HUES64 (cell line): ENCODE measurements around the gene RBM20.

Experiments
- H3K27ac ChIP-seq: 2 replicates; pipeline ENCODE4 v1.7.0; 2013; ENCODE audit warnings: low read depth, low read length, inconsistent platforms
- H3K27me3 ChIP-seq: 2 replicates; pipeline ENCODE4 v1.6.1; 2013; ENCODE audit warnings: mild to moderate bottlenecking, low read length; ENCODE audit not compliant: insufficient read depth
- H3K36me3 ChIP-seq: 2 replicates; pipeline ENCODE4 v1.6.1; 2013; ENCODE audit warnings: mild to moderate bottlenecking, low read length; ENCODE audit not compliant: insufficient read depth
- H3K4me1 ChIP-seq: 2 replicates; pipeline ENCODE4 v1.6.1; 2013; ENCODE audit warnings: mild to moderate bottlenecking, low read length, moderate library complexity; ENCODE audit not compliant: insufficient read depth
- H3K4me3 ChIP-seq: 2 replicates; pipeline ENCODE4 v1.5.1; 2013; ENCODE audit warnings: mild to moderate bottlenecking, low read length, moderate library complexity
- H3K9ac ChIP-seq: 2 replicates; pipeline ENCODE4 v1.6.1; 2013; ENCODE audit warnings: mild to moderate bottlenecking, low read depth, low read length
- H3K9me3 ChIP-seq: 2 replicates; pipeline ENCODE4 v1.6.1; 2013; ENCODE audit warnings: low read depth, low read length; ENCODE audit not compliant: insufficient read depth
- WGBS: fragments of 150-250, 120-280 bp; methylation state at CpG from one replicate; pipeline ENCODE4 v1.1.7; 2013; ENCODE audit warnings: missing lambda C conversion rate; 5-methylcytosine and 5-hydroxymethylcytosine counted together

Gene RBM20

DNA sequence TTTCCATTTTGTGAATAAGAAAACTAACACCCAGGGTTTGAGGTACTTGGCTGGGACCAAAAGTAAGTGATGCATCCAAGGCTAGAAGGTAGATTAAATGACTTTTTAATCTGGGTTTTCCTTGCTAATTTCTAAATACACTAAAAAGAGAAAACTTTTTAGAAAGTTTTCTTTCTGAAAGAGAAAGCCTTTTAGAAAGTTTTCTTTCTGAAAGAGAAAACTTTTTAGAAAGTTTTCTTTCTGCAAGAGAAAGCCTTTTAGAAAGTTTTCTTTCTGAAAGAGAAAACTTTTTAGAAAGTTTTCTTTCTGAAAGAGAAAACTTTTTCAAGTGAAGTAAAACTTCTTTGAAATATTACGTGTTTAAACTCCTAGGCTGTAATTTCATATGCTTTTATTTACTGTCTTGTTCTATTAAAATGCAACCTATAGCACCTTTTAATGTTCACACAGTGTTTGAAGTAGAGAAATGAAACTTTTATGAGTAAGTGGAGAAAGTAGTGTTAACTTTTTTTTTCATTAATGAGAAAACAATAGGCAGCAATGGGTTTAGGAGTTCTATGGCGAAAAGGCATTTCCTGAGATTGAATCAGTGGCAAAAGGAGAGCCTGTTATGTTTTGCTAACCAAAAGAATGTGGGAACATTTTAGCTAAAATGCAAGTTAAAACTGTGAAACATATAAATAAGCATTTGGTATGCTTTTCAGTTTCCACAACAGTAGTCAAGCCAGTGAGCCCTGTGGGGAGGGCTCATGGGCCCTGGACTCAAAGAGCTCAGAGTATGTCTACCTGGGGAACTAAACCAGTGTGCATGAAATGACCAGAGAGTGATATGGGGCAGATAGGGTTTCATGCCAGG, 103.7 kb downstream of the RBM20 start:
- H3K4me1 ChIP-seq: no peaks in the 10 kb centered on the region
- H3K4me3 ChIP-seq: no peak overlapping the region
- no peak overlapping the region for H3K27ac ChIP-seq
- H3K9me3 ChIP-seq: peaks cover 11% of the 10 kb centered on the region; the same call in 1 of the 2 replicates
- H3K9ac ChIP-seq: no peak overlapping the region
- no peaks in the 10 kb centered on the region for H3K27me3 ChIP-seq
- no peaks in the 10 kb centered on the region for H3K36me3 ChIP-seq
- 90% methylated on average over 1 of the region's 2 CpGs for WGBS

DNA sequence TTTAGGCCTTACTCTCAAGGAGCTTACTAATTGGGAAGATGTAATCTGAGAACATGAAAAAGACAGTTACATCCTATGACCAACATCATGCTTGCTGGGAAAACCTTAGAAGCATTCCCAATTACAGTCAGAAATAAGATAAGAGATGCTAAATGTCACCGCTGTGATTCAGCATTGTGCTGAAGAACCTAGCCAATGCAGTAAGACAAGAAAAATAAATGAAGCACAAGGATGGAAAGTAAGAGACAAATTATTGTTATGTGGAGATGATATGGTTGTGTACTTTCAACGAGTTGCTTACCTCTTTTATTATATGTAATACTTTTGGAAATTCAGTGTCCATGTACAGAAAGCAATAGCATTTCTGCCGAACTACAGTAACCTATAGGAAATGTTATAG, 104.8 kb downstream of the RBM20 start:
- H3K27ac ChIP-seq: no peak overlapping the region
- no peaks in the 10 kb centered on the region for H3K27me3 ChIP-seq
- no peaks in the 10 kb centered on the region for H3K4me1 ChIP-seq
- no peak overlapping the region for H3K4me3 ChIP-seq
- no peak overlapping the region for H3K9ac ChIP-seq
- H3K36me3 ChIP-seq: no peaks in the 10 kb centered on the region
- WGBS: 100% methylated on average over 1 of the region's 3 CpGs
- peaks cover 11% of the 10 kb centered on the region; the same call in 1 of the 2 replicates for H3K9me3 ChIP-seq

- Histone ChIP-seq H3K27ac (no peak overlapping the region), H3K9me3 (peaks cover 11% of the 10 kb centered on the region; the same call in 1 of the 2 replicates), H3K36me3 (no peaks in the 10 kb centered on the region), H3K4me3 (no peak overlapping the region), H3K27me3 (no peaks in the 10 kb centered on the region), H3K4me1 (no peaks in the 10 kb centered on the region), H3K9ac (no peak overlapping the region)
- 92% methylated on average over 2 of the region's 2 CpGs for WGBS
Measured at GRCh38 chr10:110750931-110751330, 106.8 kb downstream of the RBM20 start.

- Histone ChIP-seq H3K9ac (no peak overlapping the region), H3K27ac (no peak overlapping the region), H3K4me1 (no peaks in the 10 kb centered on the region), H3K4me3 (no peak overlapping the region), H3K36me3 (no peaks in the 10 kb centered on the region), H3K27me3 (no peaks in the 10 kb centered on the region), H3K9me3 (peaks cover 11% of the 10 kb centered on the region; the same call in 1 of the 2 replicates)
- WGBS: 80% methylated on average over 6 of the region's 6 CpGs
Measured at GRCh38 chr10:110751850-110752249, 107.7 kb downstream of the RBM20 start.

DNA sequence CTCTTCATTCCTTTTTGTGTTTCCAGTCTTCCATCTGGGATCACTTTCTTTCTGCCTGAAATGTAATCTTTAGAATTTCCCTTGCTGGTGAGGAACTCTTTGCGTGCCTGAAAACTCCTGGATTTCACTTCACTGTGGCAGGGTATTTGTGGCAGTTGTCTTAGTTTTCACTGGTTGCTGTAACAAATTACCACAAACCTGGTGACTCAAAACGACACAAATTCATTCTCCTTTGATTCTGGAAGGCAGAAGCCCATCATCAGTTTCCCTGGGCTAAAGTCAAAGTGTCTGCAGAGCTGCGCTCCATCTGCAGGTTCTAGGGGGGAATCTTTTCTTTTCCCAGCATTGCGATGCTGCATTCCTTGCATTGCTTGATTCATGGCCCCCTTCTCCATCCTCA, 109.3 kb downstream of the RBM20 start:
- no peak overlapping the region for H3K27ac ChIP-seq
- no peaks in the 10 kb centered on the region for H3K27me3 ChIP-seq
- no peaks in the 10 kb centered on the region for H3K4me1 ChIP-seq
- H3K4me3 ChIP-seq: no peak overlapping the region
- H3K36me3 ChIP-seq: no peaks in the 10 kb centered on the region
- H3K9ac ChIP-seq: no peak overlapping the region
- 81% methylated on average over 4 of the region's 4 CpGs for WGBS
- peaks cover 11% of the 10 kb centered on the region; the same call in 1 of the 2 replicates for H3K9me3 ChIP-seq

- WGBS: 93% methylated on average over 3 of the region's 3 CpGs
- no peak overlapping the region for H3K4me3 ChIP-seq
- no peak overlapping the region for H3K9ac ChIP-seq
- no peaks in the 10 kb centered on the region for H3K36me3 ChIP-seq
- peaks cover 2% of the 10 kb centered on the region; the same call in 1 of the 2 replicates for H3K9me3 ChIP-seq
- no peaks in the 10 kb centered on the region for H3K27me3 ChIP-seq
- H3K4me1 ChIP-seq: no peaks in the 10 kb centered on the region; the same call in 1 of the 2 replicates
- no peak overlapping the region for H3K27ac ChIP-seq
Measured at GRCh38 chr10:110754375-110755105, 110.4 kb downstream of the RBM20 start.

- no peak overlapping the region for H3K9ac ChIP-seq
- no peak overlapping the region for H3K27ac ChIP-seq
- H3K4me1 ChIP-seq: no peaks in the 10 kb centered on the region; the same call in 1 of the 2 replicates
- H3K4me3 ChIP-seq: no peak overlapping the region
- no peaks in the 10 kb centered on the region for H3K9me3 ChIP-seq
- no peaks in the 10 kb centered on the region for H3K36me3 ChIP-seq
- WGBS: 78% methylated on average over 6 of the region's 6 CpGs
- H3K27me3 ChIP-seq: no peaks in the 10 kb centered on the region
Measured at GRCh38 chr10:110755781-110756180, 111.6 kb downstream of the RBM20 start.

DNA sequence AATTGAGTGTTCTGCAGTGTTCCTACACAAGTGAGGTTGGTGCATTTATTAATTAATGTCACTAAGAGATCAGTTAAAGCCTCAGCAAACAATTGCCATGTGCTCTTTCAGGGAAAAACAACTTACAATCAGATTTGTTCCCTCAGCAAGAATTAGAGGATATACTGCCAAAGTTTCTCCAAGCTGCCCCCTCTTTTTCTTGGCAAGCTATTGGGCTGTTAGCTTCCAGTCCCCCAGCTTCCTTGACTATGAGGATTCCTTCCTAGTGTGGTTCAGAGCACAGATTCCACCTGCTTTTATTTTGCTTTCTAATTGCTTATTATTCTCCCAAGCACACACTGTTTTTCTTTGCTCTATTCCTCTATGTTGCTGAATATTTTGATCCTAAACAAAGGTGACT, 112.7 kb downstream of the RBM20 start:
- Histone ChIP-seq H3K4me3 (no peak overlapping the region), H3K9ac (no peak overlapping the region), H3K4me1 (no peaks in the 10 kb centered on the region; the same call in 1 of the 2 replicates), H3K27ac (no peak overlapping the region), H3K9me3 (no peaks in the 10 kb centered on the region), H3K27me3 (no peaks in the 10 kb centered on the region), H3K36me3 (no peaks in the 10 kb centered on the region)

DNA sequence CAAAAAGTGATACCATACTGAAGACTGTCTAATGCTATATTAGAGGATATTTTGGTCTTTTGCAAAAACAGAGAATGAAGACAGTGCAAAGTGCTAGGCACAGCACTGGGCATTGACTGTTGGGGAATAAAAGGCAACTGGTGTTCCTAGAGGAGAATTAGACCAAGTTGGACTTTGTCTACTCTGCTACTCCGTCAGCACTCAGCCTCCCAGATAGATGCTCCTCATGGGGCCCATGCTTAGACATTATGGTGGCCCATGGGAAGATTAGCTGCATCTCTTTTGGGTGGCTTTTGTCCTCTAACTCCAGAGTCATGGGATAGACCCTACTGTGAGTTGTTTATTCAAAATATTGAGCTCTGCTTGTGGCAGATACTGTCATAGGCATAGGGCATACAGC, 113.5 kb downstream of the RBM20 start:
- Histone ChIP-seq H3K36me3 (no peaks in the 10 kb centered on the region), H3K27me3 (no peaks in the 10 kb centered on the region), H3K4me3 (no peak overlapping the region), H3K9me3 (no peaks in the 10 kb centered on the region), H3K9ac (no peak overlapping the region), H3K27ac (no peak overlapping the region), H3K4me1 (no peaks in the 10 kb centered on the region; the same call in 1 of the 2 replicates)
- 88% methylated on average over 1 of the region's 1 CpG for WGBS

DNA sequence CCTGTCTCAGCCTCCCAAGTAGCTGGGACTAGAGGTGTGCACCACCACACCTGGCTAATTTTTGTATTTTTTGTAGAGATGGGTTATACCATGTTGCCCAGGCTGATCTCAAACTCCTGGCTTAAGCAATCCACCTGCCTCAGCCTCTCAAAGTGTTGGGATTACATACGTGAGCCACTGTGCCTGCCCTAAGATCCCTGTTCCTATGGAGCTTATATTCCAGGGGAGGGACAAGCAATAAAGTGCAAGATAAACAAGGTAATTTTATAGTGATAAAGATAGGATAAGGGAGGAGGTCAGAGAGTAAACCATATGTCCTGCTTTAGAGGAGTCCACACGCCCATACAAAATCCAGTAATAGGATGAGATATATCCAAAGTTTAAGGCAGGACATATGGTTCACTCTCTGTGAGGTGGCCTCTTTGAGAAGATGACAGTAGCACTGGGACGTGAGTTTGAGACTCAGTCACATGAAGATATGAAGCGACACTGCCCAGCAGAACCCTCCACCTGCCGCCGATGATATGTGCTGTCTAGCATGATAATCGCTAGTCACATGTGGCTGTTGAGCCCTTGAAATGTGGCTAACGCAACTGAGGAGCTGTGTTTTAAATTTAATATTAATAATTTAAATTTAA, 114.1 kb downstream of the RBM20 start:
- no peak overlapping the region for H3K4me3 ChIP-seq
- no peaks in the 10 kb centered on the region for H3K36me3 ChIP-seq
- WGBS: 94% methylated on average over 7 of the region's 8 CpGs
- H3K27me3 ChIP-seq: no peaks in the 10 kb centered on the region
- H3K9me3 ChIP-seq: no peaks in the 10 kb centered on the region
- H3K27ac ChIP-seq: no peak overlapping the region
- H3K4me1 ChIP-seq: no peaks in the 10 kb centered on the region; the same call in 1 of the 2 replicates
- H3K9ac ChIP-seq: no peak overlapping the region

GRCh38 chr10:110758898-110759297, 114.8 kb downstream of the RBM20 start:
- H3K27me3 ChIP-seq: no peaks in the 10 kb centered on the region
- H3K36me3 ChIP-seq: no peaks in the 10 kb centered on the region
- no peak overlapping the region for H3K4me3 ChIP-seq
- no peaks in the 10 kb centered on the region; the same call in 1 of the 2 replicates for H3K4me1 ChIP-seq
- H3K9ac ChIP-seq: no peak overlapping the region
- no peaks in the 10 kb centered on the region for H3K9me3 ChIP-seq
- WGBS: 64% methylated on average over 4 of the region's 4 CpGs
- H3K27ac ChIP-seq: no peak overlapping the region
